ENCODE results near the gene SIRT1.
A peak's percentile ranks its signal among the peaks of the same experiment; 100 is the strongest.

The SIRT1 gene

GRCh38 chr10:67878133-67878532 is 6.3 kb upstream of the SIRT1 start:
- TF ChIP-seq CTBP1 (IDR thresholded peaks at IDR 0.05; ENCODE audit: borderline replicate concordance), result no peak
- TF ChIP-seq NFRKB (IDR thresholded peaks at IDR 0.05), result no peak
- no peak for TF ChIP-seq FOXM1 (IDR thresholded peaks at IDR 0.05; ENCODE audit: borderline replicate concordance)
- no peak for TF ChIP-seq LEF1 (IDR thresholded peaks at IDR 0.05; ENCODE audit: borderline replicate concordance)
- TF ChIP-seq BHLHE40 (IDR thresholded peaks at IDR 0.05; ENCODE audit: borderline replicate concordance), result no peak
- TF ChIP-seq SUZ12 (IDR thresholded peaks at IDR 0.05), result no peak
- no peak for TF ChIP-seq ELF4 (IDR thresholded peaks at IDR 0.05)
- TF ChIP-seq PKNOX1 (IDR thresholded peaks at IDR 0.05), result no peak
- TF ChIP-seq ZNF384 (IDR thresholded peaks at IDR 0.05), result no peak
- TF ChIP-seq SP1 (IDR thresholded peaks at IDR 0.05), result no peak
- TF ChIP-seq FOXA1 (IDR thresholded peaks at IDR 0.05), result no peak
- no peak for TF ChIP-seq ARNT (IDR thresholded peaks at IDR 0.05)
- TF ChIP-seq L3MBTL2 (conservative IDR thresholded peaks at IDR 0.05), result no peak
- TF ChIP-seq HDGF (IDR thresholded peaks at IDR 0.05; ENCODE audit: borderline replicate concordance), result no peak
- TF ChIP-seq FOXK2 (IDR thresholded peaks at IDR 0.05), result no peak
- TF ChIP-seq TARDBP (IDR thresholded peaks at IDR 0.05), result no peak
- ChIA-PET POLR2A (no interaction called here), CTCF (interaction anchor here (0.6 to 0.7 kb wide), 2 partner anchors 205 to 211 kb away, joined by 6 to 9 read pairs; no protein-coding TSS in a partner anchor)
- no peak for DNase-seq (ENCODE audit: extremely low spot score)

- TF ChIP-seq SUZ12 (IDR thresholded peaks at IDR 0.05) (no peak), FOXK2 (IDR thresholded peaks at IDR 0.05) (no peak), ARNT (IDR thresholded peaks at IDR 0.05) (no peak), HDGF (IDR thresholded peaks at IDR 0.05; ENCODE audit: borderline replicate concordance) (no peak), NFRKB (IDR thresholded peaks at IDR 0.05) (no peak), PKNOX1 (IDR thresholded peaks at IDR 0.05) (no peak), TARDBP (IDR thresholded peaks at IDR 0.05) (no peak), CTBP1 (IDR thresholded peaks at IDR 0.05; ENCODE audit: borderline replicate concordance) (no peak), SP1 (IDR thresholded peaks at IDR 0.05) (no peak), LEF1 (IDR thresholded peaks at IDR 0.05; ENCODE audit: borderline replicate concordance) (no peak), BHLHE40 (IDR thresholded peaks at IDR 0.05; ENCODE audit: borderline replicate concordance) (no peak), ZNF384 (IDR thresholded peaks at IDR 0.05) (no peak), FOXM1 (IDR thresholded peaks at IDR 0.05; ENCODE audit: borderline replicate concordance) (no peak), L3MBTL2 (conservative IDR thresholded peaks at IDR 0.05) (no peak), ELF4 (IDR thresholded peaks at IDR 0.05) (no peak), FOXA1 (IDR thresholded peaks at IDR 0.05) (no peak)
- CTCF ChIA-PET, result interaction anchor here (0.6 to 1.1 kb wide), 3 partner anchors 29 to 347 kb away, joined by 4 read pairs; no protein-coding TSS in a partner anchor
- DNase-seq (ENCODE audit: extremely low spot score), result no peak
- POLR2A ChIA-PET, result interaction anchor here (0.9 to 1.8 kb wide), 5 partner anchors 8 to 95 kb away, joined by 3 to 9 read pairs (median 3); partner anchors contain the start of gene DNAJC12
Measured at GRCh38 chr10:67883710-67884312, 645 bp upstream of the SIRT1 start.

GRCh38 chr10:67884842-67885670 is 600 bp downstream of the SIRT1 start:
- ChIA-PET POLR2A (interaction anchor here (0.7 to 1.2 kb wide), 4 partner anchors 9 to 97 kb away, joined by 3 read pairs; no protein-coding TSS in a partner anchor), CTCF (interaction anchor here (0.6 to 1.1 kb wide), 4 partner anchors 13 to 418 kb away, joined by 3 to 4 read pairs (median 4); no protein-coding TSS in a partner anchor)
- DNase-seq (ENCODE audit: extremely low spot score), result peak; percentile 63
- no peak for TF ChIP-seq FOXK2 (IDR thresholded peaks at IDR 0.05)
- TF ChIP-seq LEF1 (IDR thresholded peaks at IDR 0.05; ENCODE audit: borderline replicate concordance), result peak; percentile 70; the same call in 1 of the 2 replicates
- no peak for TF ChIP-seq L3MBTL2 (conservative IDR thresholded peaks at IDR 0.05)
- TF ChIP-seq ARNT (IDR thresholded peaks at IDR 0.05), result 0 out of 2 replicates have a peak, but pooled peaks have one; percentile 63
- TF ChIP-seq TARDBP (IDR thresholded peaks at IDR 0.05), result no peak

GRCh38 chr10:67893637-67894036 is 9.2 kb downstream of the SIRT1 start:
- no peak for DNase-seq (ENCODE audit: extremely low spot score)
- ChIA-PET POLR2A (interaction anchor here (1.4 kb wide), 1 partner anchor 8 kb away, joined by 3 read pairs; no protein-coding TSS in a partner anchor), CTCF (no interaction called here)
- TF ChIP-seq L3MBTL2 (conservative IDR thresholded peaks at IDR 0.05) (no peak), BHLHE40 (IDR thresholded peaks at IDR 0.05; ENCODE audit: borderline replicate concordance) (no peak), FOXM1 (IDR thresholded peaks at IDR 0.05; ENCODE audit: borderline replicate concordance) (no peak), ARNT (IDR thresholded peaks at IDR 0.05) (no peak), SUZ12 (IDR thresholded peaks at IDR 0.05) (no peak), SP1 (IDR thresholded peaks at IDR 0.05) (no peak), ZNF384 (IDR thresholded peaks at IDR 0.05) (no peak), TARDBP (IDR thresholded peaks at IDR 0.05) (no peak), CTBP1 (IDR thresholded peaks at IDR 0.05; ENCODE audit: borderline replicate concordance) (no peak), FOXA1 (IDR thresholded peaks at IDR 0.05) (no peak)

- TF ChIP-seq FOXA1 (IDR thresholded peaks at IDR 0.05), result no peak
- no peak for TF ChIP-seq FOXK2 (IDR thresholded peaks at IDR 0.05)
- no peak for TF ChIP-seq FOXM1 (IDR thresholded peaks at IDR 0.05; ENCODE audit: borderline replicate concordance)
- ChIA-PET POLR2A (no interaction called here), CTCF (no interaction called here)
- DNase-seq (ENCODE audit: extremely low spot score), result no peak
Measured at GRCh38 chr10:67903581-67903980, 19.1 kb downstream of the SIRT1 start.

- TF ChIP-seq FOXM1 (IDR thresholded peaks at IDR 0.05; ENCODE audit: borderline replicate concordance) (no peak), FOXA1 (IDR thresholded peaks at IDR 0.05) (no peak), L3MBTL2 (conservative IDR thresholded peaks at IDR 0.05) (no peak), ELF4 (IDR thresholded peaks at IDR 0.05) (no peak), ARNT (IDR thresholded peaks at IDR 0.05) (no peak), HDGF (IDR thresholded peaks at IDR 0.05; ENCODE audit: borderline replicate concordance) (no peak), SUZ12 (IDR thresholded peaks at IDR 0.05) (no peak), NFRKB (IDR thresholded peaks at IDR 0.05) (no peak), ZNF384 (IDR thresholded peaks at IDR 0.05) (no peak), BHLHE40 (IDR thresholded peaks at IDR 0.05; ENCODE audit: borderline replicate concordance) (no peak), SP1 (IDR thresholded peaks at IDR 0.05) (no peak), FOXK2 (IDR thresholded peaks at IDR 0.05) (no peak), TARDBP (IDR thresholded peaks at IDR 0.05) (no peak), CTBP1 (IDR thresholded peaks at IDR 0.05; ENCODE audit: borderline replicate concordance) (no peak), PKNOX1 (IDR thresholded peaks at IDR 0.05) (no peak), LEF1 (IDR thresholded peaks at IDR 0.05; ENCODE audit: borderline replicate concordance) (no peak)
- ChIA-PET POLR2A (no interaction called here), CTCF (no interaction called here)
- no peak for DNase-seq (ENCODE audit: extremely low spot score)
Measured at GRCh38 chr10:67912331-67912946, 28.0 kb downstream of the SIRT1 start.

All from HEK293T (cell line).